Measurements from ENCODE around the gene CACNA1H. TPM values are rescaled to one million over a fixed set of nuclear protein-coding genes. Genes with fewer than 3 reads are reported as not detected.
A peak's percentile ranks its signal among the peaks of the same experiment; 100 is the strongest.
"Not testable (repeated sequence)": the region's sequence is repeated elsewhere in the genome, so short reads cannot be mapped to it uniquely, and the experiment has no call there.

Gene CACNA1H
- total RNA-seq, 1 experiment from 2014 or later, result 31.1 TPM

DNA sequence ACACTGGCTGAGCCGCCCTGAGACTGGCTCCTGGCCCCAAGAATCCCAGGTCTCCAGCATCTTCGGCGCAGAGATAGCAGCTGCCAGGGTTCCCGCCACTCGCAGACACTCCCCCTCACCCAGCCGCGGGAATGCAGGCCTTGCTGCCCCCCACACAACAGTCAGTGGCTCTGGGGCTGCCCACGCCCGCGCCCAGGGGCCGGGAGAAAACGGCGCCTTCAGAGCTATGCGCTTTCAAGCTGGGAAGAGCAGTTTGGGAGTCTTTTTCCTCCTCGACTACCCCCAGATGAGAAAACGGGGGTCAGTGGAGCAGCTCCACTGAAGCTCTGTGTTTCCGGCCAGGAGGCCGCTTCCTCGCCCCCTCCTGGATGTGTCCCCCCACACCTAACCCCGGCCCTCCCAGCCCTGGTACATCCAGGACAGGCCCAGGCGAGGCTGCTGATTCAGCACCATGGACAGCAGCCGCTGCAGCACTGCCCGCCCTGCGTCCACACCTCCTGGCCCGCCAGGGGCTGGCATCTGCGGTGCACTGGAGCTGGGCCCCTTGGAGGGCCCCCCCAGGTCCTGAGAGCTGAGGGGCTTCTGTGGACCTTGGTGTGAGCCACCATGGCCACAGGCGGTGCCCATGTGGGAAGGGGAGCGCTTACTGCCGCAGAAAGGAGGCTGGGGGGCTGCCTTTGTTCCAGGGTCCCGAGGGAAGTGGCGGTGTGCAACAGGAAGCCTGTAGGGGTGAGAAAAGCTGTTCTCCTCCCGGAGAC is 35.7 kb downstream of the CACNA1H start:
- Histone ChIP-seq H3K27ac (ENCODE audit: low read length) (no peak overlapping the region), H3K36me3 (ENCODE audit: control insufficient read depth, insufficient read depth, low read length) (no peaks in the 10 kb centered on the region), H3K27me3 (ENCODE audit: control insufficient read depth, insufficient read depth, low read length) (no peaks in the 10 kb centered on the region), H3K9me3 (ENCODE audit: control insufficient read depth, insufficient read depth, low read depth, low read length) (no peaks in the 10 kb centered on the region), H3K4me1 (ENCODE audit: control insufficient read depth, insufficient read depth, low read length) (peaks cover 17% of the 10 kb centered on the region), H3K4me3 (ENCODE audit: low read depth in 2 of 2, low read length in 2 of 2) (no peak overlapping the region)
- DNase-seq (ENCODE audit: low read depth, low spot score) (no peak), ATAC-seq (peak; percentile 42; the same call in 1 of the 2 replicates)
- TF ChIP-seq, protein P1, sequence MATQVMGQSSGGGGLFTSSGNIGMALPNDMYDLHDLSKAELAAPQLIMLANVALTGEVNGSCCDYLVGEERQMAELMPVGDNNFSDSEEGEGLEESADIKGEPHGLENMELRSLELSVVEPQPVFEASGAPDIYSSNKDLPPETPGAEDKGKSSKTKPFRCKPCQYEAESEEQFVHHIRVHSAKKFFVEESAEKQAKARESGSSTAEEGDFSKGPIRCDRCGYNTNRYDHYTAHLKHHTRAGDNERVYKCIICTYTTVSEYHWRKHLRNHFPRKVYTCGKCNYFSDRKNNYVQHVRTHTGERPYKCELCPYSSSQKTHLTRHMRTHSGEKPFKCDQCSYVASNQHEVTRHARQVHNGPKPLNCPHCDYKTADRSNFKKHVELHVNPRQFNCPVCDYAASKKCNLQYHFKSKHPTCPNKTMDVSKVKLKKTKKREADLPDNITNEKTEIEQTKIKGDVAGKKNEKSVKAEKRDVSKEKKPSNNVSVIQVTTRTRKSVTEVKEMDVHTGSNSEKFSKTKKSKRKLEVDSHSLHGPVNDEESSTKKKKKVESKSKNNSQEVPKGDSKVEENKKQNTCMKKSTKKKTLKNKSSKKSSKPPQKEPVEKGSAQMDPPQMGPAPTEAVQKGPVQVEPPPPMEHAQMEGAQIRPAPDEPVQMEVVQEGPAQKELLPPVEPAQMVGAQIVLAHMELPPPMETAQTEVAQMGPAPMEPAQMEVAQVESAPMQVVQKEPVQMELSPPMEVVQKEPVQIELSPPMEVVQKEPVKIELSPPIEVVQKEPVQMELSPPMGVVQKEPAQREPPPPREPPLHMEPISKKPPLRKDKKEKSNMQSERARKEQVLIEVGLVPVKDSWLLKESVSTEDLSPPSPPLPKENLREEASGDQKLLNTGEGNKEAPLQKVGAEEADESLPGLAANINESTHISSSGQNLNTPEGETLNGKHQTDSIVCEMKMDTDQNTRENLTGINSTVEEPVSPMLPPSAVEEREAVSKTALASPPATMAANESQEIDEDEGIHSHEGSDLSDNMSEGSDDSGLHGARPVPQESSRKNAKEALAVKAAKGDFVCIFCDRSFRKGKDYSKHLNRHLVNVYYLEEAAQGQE (IDR thresholded peaks at IDR 0.05; ENCODE audit: insufficient read depth in 1 of 2, low read depth in 2 of 2, low read length in 1 of 2), result peak; percentile 99
- TF ChIP-seq, protein P2, sequence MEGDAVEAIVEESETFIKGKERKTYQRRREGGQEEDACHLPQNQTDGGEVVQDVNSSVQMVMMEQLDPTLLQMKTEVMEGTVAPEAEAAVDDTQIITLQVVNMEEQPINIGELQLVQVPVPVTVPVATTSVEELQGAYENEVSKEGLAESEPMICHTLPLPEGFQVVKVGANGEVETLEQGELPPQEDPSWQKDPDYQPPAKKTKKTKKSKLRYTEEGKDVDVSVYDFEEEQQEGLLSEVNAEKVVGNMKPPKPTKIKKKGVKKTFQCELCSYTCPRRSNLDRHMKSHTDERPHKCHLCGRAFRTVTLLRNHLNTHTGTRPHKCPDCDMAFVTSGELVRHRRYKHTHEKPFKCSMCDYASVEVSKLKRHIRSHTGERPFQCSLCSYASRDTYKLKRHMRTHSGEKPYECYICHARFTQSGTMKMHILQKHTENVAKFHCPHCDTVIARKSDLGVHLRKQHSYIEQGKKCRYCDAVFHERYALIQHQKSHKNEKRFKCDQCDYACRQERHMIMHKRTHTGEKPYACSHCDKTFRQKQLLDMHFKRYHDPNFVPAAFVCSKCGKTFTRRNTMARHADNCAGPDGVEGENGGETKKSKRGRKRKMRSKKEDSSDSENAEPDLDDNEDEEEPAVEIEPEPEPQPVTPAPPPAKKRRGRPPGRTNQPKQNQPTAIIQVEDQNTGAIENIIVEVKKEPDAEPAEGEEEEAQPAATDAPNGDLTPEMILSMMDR (IDR thresholded peaks at IDR 0.05), result no peak
- POLR2A ChIA-PET, result no interaction called here
- intact Hi-C loops (cut with micrococcal nuclease; ENCODE audit: unreplicated experiment), result no loop called here
- CTCF ChIA-PET, result interaction anchor here (0.9 kb wide), 1 partner anchor 30 kb away, joined by 3 read pairs; no protein-coding TSS in a partner anchor
- BruUV-seq (replicated peaks), result no TSS peak
- in situ Hi-C loops (cut with HindIII; ENCODE audit: low pct_unique_long_range_greater_than_20kb, low sequenced_read_pairs), result no loop called here

DNA sequence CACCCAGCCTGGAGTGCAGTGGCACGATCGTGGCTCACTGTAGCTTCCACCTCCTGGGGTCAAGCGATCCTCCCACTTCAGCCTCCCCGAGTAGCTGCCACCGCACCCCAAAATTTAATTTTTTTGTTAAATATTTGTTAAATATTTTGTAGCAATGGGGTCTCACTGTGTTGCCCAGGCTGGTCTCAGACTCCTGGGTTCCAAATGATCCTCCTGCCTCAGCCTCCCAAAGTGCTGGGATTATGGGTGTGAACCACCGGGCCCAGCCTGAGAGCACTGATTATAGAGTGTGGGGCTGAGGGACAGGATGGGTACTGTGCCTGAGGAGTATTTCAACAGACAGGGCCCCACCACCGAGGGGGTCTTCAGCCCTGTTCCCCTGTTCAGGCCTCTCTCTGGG is 36.5 kb downstream of the CACNA1H start:
- intact Hi-C loops (cut with micrococcal nuclease; ENCODE audit: unreplicated experiment), result no loop called here

DNA sequence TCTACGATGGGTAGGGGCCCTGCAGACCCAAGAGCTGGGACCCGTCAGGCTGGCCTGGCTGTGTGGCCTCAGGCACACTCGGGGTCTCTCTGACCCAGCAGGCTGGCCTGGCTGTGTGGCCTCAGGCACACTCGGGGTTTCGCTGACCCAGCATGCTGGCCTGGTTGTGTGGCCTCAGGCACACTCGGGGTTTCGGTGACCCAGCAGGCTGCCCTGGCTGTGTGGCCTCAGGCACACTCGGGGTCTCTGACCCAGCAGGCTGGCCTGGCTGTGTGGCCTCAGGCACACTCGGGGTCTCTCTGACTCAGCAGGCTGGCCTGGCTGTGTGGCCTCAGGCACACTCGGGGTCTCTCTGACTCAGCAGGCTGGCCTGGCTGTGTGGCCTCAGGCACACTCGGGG is 37.9 kb downstream of the CACNA1H start:
- H3K4me3 ChIP-seq (ENCODE audit: low read depth in 2 of 2, low read length in 2 of 2); H3K36me3 ChIP-seq (ENCODE audit: control insufficient read depth, insufficient read depth, low read length); H3K9me3 ChIP-seq (ENCODE audit: control insufficient read depth, insufficient read depth, low read depth, low read length); DNase-seq (ENCODE audit: low read depth, low spot score); ATAC-seq; H3K27ac ChIP-seq (ENCODE audit: low read length); in situ Hi-C loops (cut with HindIII; ENCODE audit: low pct_unique_long_range_greater_than_20kb, low sequenced_read_pairs); H3K27me3 ChIP-seq (ENCODE audit: control insufficient read depth, insufficient read depth, low read length); intact Hi-C loops (cut with micrococcal nuclease; ENCODE audit: unreplicated experiment); BruUV-seq (replicated peaks); POLR2A ChIA-PET: not testable (repeated sequence)
- H3K4me1 ChIP-seq (ENCODE audit: control insufficient read depth, insufficient read depth, low read length), result peaks cover 27% of the 10 kb centered on the region
- CTCF ChIA-PET, result interaction anchor here (0.9 kb wide), 1 partner anchor 91 kb away, joined by 4 read pairs; no protein-coding TSS in a partner anchor

More for the DNA sequence above, 36.5 kb downstream of the CACNA1H start:
- Histone ChIP-seq H3K27me3 (ENCODE audit: control insufficient read depth, insufficient read depth, low read length) (no peaks in the 10 kb centered on the region), H3K27ac (ENCODE audit: low read length) (no peak overlapping the region), H3K9me3 (ENCODE audit: control insufficient read depth, insufficient read depth, low read depth, low read length) (no peaks in the 10 kb centered on the region), H3K4me3 (ENCODE audit: low read depth in 2 of 2, low read length in 2 of 2) (no peak overlapping the region), H3K36me3 (ENCODE audit: control insufficient read depth, insufficient read depth, low read length) (no peaks in the 10 kb centered on the region), H3K4me1 (ENCODE audit: control insufficient read depth, insufficient read depth, low read length) (peaks cover 25% of the 10 kb centered on the region)
- POLR2A ChIA-PET, result no interaction called here
- DNase-seq (ENCODE audit: low read depth, low spot score), result no peak
- TF ChIP-seq, protein P1 (IDR thresholded peaks at IDR 0.05; ENCODE audit: insufficient read depth in 1 of 2, low read depth in 2 of 2, low read length in 1 of 2), result no peak
- TF ChIP-seq POLR2AphosphoS5 (IDR thresholded peaks at IDR 0.05; ENCODE audit: low read depth, low read length), result no peak
- no peak for TF ChIP-seq SIN3A (IDR thresholded peaks at IDR 0.05; ENCODE audit: borderline replicate concordance, insufficient read depth, low read depth, low read length)
- no peak for ATAC-seq
- CTCF ChIA-PET, result interaction anchor here (0.9 kb wide), 1 partner anchor 31 kb away, joined by 3 read pairs; no protein-coding TSS in a partner anchor
- no TSS peak for BruUV-seq (replicated peaks)
- in situ Hi-C loops (cut with HindIII; ENCODE audit: low pct_unique_long_range_greater_than_20kb, low sequenced_read_pairs), result no loop called here
